ENCODE results near the gene ARL4D.
A peak's percentile ranks its signal among the peaks of the same experiment; 100 is the strongest.

Gene ARL4D

DNA sequence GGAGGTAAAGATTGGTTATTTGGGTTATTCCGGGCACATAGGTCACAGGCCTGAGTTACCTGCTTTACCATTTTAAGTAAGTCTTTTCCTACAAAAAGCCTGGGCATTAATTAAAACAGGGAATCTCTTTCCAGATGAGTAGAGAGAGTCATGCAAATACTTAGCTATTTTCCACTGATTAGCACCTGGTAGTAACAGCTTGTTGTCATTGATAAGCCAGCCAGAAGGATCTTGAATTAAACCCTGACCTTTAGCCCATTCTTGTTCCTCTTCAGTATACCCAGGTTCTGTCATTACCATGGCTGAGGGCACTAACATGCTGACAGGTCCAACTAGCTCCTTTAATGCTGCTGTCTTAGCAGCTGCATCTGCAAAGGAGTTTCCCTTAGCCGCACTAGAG lies 44.4 kb upstream of the ARL4D start:
- no peak for TF ChIP-seq CTCF (conservative IDR thresholded peaks at IDR 0.05; ENCODE audit: low read depth, low read length)
- DNase-seq (ENCODE audit: low read depth): no peak
- no peak overlapping the region for H3K4me3 ChIP-seq (ENCODE audit: low read length)

- no peak overlapping the region for H3K4me3 ChIP-seq (ENCODE audit: low read length)
- TF ChIP-seq CTCF (conservative IDR thresholded peaks at IDR 0.05; ENCODE audit: low read depth, low read length): no peak
- DNase-seq (ENCODE audit: low read depth): no peak
Measured at GRCh38 chr17:43356450-43356849, 42.3 kb upstream of the ARL4D start.

DNA sequence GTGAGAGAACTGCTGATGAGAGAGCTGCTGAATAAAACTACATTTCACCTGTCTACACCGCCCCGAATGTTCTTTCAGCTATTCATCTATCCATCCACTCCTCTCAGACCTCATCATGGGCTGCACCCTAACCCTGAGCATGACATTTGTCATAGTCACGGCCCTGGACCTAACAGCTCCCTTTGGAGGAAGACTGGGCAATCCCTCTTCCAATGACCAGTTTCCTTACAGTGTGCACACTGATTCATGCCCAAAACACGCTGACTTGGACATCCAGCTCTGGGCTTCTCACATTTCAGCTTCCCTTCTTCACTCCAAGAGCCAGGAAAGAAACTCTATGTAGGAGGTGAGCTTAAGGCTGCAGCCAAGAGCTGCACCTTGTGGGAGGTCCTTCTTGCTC lies 41.8 kb upstream of the ARL4D start:
- no peak overlapping the region for H3K4me3 ChIP-seq (ENCODE audit: low read length)
- no peak for TF ChIP-seq CTCF (conservative IDR thresholded peaks at IDR 0.05; ENCODE audit: low read depth, low read length)
- no peak for DNase-seq (ENCODE audit: low read depth)

DNA sequence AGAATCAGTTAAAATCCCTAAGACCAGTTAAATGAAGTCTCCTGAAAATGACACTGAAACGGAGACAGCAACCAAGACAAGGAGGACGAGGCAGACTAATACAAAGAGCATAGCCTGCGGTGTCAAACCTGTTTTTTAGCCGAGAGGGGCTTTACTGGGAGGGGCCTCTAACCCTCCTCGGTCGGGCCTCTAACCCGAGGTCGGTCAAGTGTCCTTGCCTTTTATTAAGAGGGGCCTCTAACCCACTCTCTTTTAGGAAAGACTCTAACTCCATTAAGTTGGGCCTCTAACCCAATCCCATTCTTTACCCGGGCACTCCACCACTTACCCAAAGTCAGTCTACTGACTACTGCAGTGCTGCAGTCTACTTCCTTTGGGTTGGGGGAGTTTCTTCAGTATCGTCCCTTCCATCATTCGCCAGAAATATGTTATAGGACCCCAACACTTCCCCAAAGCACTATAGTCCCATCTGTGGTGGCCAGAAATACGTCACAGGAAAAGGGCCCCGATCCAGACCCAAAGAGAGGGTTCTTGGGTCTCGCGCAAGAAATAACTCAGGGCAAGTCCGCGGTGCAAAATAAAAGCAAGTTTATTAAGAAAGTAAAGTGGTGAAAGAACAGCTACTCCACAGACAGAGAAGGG lies 39.2 kb upstream of the ARL4D start:
- no peak for DNase-seq (ENCODE audit: low read depth)
- TF ChIP-seq CTCF (conservative IDR thresholded peaks at IDR 0.05; ENCODE audit: low read depth, low read length): no peak
- H3K4me3 ChIP-seq (ENCODE audit: low read length): peak overlapping the region; percentile 51

DNA sequence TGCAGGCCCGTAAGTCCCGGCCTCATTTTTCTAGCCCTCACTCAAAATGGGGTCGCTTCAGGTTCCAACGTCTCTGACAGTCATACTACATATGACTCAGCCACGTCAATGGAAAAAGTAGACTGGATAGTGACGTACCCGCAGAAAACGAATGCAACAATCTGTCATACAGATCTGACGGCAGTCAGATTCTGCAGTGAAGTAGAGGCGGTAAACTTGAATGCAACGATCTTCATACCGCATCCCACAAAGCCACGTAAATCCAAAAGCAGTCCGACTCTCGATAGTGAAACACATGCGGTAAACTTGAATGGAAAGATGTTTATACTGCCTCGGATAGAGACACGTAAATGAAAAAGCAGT lies 38.4 kb upstream of the ARL4D start:
- no peak for TF ChIP-seq CTCF (conservative IDR thresholded peaks at IDR 0.05; ENCODE audit: low read depth, low read length)
- H3K4me3 ChIP-seq (ENCODE audit: low read length): peak overlapping the region; percentile 51

DNA sequence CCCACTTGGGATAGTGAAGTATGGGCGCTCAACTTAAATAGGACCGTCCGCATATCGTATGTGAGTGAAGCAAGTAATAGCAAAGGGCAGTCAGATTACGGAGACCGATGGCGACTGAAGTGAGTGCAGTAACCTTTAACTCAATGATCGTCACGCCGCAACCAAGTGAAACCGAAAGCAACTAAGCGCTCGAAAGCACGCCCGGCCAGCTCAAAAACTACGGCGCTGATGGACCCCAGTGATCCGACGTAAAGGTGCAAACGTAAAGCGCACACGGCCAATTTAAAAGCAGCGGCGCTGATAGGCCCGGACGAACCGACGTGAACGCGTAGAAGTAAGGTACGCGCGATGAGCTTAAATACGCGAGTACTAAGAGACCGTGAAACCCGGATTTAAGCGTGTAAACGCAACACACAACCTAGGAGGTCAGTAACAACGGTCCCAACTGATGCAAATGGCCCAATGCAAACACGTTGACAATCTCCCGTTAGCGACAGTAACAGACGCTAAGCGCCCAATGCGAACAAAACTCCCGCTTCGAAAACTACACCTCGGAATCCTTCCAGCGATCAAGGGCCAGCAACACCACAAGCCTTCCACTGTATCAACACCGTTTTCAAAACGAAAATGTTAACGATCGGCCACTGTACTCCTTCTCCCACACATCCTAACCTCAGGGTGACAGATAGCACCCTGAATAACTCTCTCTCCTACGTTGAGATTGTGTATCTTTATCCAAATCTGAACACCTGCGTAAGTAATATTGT lies 37.9 kb upstream of the ARL4D start:
- peak; percentile 100 for DNase-seq (ENCODE audit: low read depth)
- no peak for TF ChIP-seq CTCF (conservative IDR thresholded peaks at IDR 0.05; ENCODE audit: low read depth, low read length)
- H3K4me3 ChIP-seq (ENCODE audit: low read length): peak overlapping the region; percentile 51

More for the DNA sequence above, 38.4 kb upstream of the ARL4D start:
- DNase-seq (ENCODE audit: low read depth): peak; percentile 60

All from retinal pigment epithelial cell (primary cell).